SU-DHL-6 (cell line): Measurements from ENCODE around the gene KCNB1.

Experiments
- CTCF ChIP-seq: fragments of 200-600 bp; sonication (generic); IDR thresholded peaks from one replicate; pipeline ENCODE4 v1.5.1; 2017; ENCODE audit warnings: antibody characterized with exemption, mild to moderate bottlenecking, low read length, moderate library complexity; ENCODE audit not compliant: insufficient read depth, poor library complexity, severe bottlenecking
- EZH2phosphoT487 ChIP-seq: fragments of 200-600 bp; sonication (generic), shearing (Covaris generic); conservative IDR thresholded peaks from 2 replicates; pipeline ENCODE4 v1.6.1; 2018; ENCODE audit warnings: mild to moderate bottlenecking, antibody characterized with exemption, low read length, moderate library complexity, mixed read lengths

- TF ChIP-seq CTCF (peak; percentile 47), EZH2phosphoT487 (no peak)
Measured at GRCh38 chr20:49508435-49509199, 26.1 kb upstream of the KCNB1 start.
